ENCODE results near the gene MDP1. TPM values are rescaled to one million over a fixed set of nuclear protein-coding genes. Genes with fewer than 3 reads are reported as not detected.

MDP1 gene
- polyA plus RNA-seq, 2 of the 4 experiments (the other 2 are of a cell fraction) = 21.6 to 38.6 TPM

DNA sequence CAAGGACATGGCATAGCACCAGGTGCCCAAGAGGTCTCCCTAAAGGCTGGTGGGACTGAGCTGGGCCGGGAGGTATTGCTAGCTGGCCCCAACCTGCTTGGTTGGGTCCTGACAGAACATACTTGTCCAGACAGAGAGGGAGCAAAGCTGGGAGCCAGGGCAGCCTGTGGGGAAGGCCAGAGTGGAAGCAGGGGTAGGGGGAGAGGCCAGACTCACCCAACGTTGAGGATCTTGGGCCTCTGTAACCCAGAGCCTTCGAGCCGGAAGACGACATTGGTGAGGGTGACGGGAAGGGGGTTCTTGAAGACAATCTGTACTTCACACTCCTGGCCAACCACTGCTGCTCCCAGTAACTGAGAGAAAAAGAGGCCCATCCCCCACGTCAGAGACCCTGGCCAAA, 38.1 kb upstream of the MDP1 start:
- Histone ChIP-seq H3K9me3 (no peaks in the 10 kb centered on the region), H3K4me2 (no peak overlapping the region), H3K27ac (no peak overlapping the region), H3K4me3 (no peak overlapping the region), H3K4me1 (peaks cover 5% of the 10 kb centered on the region; the same call in 2 of the 3 replicates)
- ChIA-PET POLR2A (no interaction called here), CTCF (interaction anchor here (1.4 to 21.7 kb wide), 4 partner anchors 8 to 48 kb away, joined by 4 to 601 read pairs (median 40); partner anchors contain the start of genes CIDEB, DHRS1, LTB4R and LTB4R2)
- DNase-seq (ENCODE audit: low read depth in 1 of 2, low spot score in 1 of 2) (no peak), ATAC-seq (no peak), FAIRE-seq (no peak)
- WGBS (ENCODE audit: missing lambda C conversion rate) = 74% methylated on average over 7 of the region's 7 CpGs
- TF ChIP-seq CHD4 (IDR thresholded peaks at IDR 0.05; ENCODE audit: borderline replicate concordance) (no peak), ESRRA (IDR thresholded peaks at IDR 0.05; ENCODE audit: borderline replicate concordance, low read length) (no peak), RARB (CRISPR knock-in tag; IDR thresholded peaks at IDR 0.05) (no peak), ZSCAN20 (CRISPR knock-in tag; IDR thresholded peaks at IDR 0.05) (no peak), ELK1 (IDR thresholded peaks at IDR 0.05; ENCODE audit: low read depth, low read length) (no peak), NPAS2 (CRISPR knock-in tag; IDR thresholded peaks at IDR 0.05; ENCODE audit: borderline replicate concordance) (no peak), E2F6 (IDR thresholded peaks at IDR 0.05; ENCODE audit: borderline replicate concordance, low read depth) (no peak), KDM5A (IDR thresholded peaks at IDR 0.05) (no peak), POLR2A (IDR thresholded peaks at IDR 0.05; ENCODE audit: low read length) (no peak), HOXB13 (CRISPR knock-in tag; IDR thresholded peaks at IDR 0.05; ENCODE audit: low read depth) (no peak), RFX5 (IDR thresholded peaks at IDR 0.05) (no peak), SREBF2 (IDR thresholded peaks at IDR 0.05) (no peak), CEBPB (IDR thresholded peaks at IDR 0.05) (no peak), NR3C1 (IDR thresholded peaks at IDR 0.05) (no peak)
- TF ChIP-seq, protein P1, sequence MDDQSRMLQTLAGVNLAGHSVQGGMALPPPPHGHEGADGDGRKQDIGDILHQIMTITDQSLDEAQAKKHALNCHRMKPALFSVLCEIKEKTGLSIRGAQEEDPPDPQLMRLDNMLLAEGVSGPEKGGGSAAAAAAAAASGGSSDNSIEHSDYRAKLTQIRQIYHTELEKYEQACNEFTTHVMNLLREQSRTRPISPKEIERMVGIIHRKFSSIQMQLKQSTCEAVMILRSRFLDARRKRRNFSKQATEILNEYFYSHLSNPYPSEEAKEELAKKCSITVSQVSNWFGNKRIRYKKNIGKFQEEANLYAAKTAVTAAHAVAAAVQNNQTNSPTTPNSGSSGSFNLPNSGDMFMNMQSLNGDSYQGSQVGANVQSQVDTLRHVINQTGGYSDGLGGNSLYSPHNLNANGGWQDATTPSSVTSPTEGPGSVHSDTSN (IDR thresholded peaks at IDR 0.05) = no peak
- TF ChIP-seq, protein P2, sequence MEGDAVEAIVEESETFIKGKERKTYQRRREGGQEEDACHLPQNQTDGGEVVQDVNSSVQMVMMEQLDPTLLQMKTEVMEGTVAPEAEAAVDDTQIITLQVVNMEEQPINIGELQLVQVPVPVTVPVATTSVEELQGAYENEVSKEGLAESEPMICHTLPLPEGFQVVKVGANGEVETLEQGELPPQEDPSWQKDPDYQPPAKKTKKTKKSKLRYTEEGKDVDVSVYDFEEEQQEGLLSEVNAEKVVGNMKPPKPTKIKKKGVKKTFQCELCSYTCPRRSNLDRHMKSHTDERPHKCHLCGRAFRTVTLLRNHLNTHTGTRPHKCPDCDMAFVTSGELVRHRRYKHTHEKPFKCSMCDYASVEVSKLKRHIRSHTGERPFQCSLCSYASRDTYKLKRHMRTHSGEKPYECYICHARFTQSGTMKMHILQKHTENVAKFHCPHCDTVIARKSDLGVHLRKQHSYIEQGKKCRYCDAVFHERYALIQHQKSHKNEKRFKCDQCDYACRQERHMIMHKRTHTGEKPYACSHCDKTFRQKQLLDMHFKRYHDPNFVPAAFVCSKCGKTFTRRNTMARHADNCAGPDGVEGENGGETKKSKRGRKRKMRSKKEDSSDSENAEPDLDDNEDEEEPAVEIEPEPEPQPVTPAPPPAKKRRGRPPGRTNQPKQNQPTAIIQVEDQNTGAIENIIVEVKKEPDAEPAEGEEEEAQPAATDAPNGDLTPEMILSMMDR (IDR thresholded peaks at IDR 0.05) = no peak
- TF ChIP-seq, protein P3, sequence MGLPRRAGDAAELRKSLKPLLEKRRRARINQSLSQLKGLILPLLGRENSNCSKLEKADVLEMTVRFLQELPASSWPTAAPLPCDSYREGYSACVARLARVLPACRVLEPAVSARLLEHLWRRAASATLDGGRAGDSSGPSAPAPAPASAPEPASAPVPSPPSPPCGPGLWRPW (IDR thresholded peaks at IDR 0.05) = no peak

DNA sequence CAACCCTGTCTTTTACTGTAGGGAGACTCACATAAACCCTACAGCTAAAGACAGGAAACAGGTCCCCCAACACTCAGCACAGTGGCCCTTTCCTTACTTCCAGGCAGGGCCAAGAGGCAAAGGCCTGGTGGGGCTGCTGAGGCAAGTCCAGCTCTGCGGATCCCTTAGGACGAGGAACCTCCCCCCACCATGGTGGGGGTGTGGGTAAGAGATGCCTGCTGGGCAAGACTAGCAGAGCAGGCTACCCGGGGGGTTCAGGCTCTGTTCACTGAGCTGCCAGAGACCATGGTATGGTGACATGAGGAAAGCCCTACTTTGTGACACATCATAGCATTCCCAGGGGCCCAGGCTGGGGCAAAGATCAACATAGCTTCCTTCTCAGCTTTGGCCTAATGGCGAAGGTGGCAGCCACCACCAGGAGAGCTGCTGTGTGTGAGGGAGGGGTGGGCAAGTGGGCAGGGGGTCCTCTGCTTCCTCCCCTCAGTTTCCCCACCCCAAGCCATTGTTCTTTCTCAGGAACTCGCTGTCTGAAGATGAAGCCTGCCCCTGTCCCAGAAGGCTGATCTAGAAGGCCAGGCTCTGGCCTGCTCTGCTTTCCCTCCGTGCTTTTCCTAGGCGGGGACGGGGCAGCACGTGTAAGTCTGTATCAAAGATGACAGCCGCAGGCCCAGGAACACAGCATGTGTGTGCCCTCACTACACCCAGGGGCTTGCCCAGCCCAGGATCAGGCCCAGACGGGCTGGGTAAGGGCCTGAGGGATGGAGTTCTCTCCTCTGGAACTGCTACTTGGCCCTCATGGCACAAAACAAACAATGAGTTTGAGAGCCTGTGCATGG, 36.6 kb upstream of the MDP1 start:
- no peak for ATAC-seq

More for the DNA sequence above, 36.6 kb upstream of the MDP1 start:
- CTCF ChIA-PET = interaction anchor here (0.6 to 21.7 kb wide), 8 partner anchors 10 to 81 kb away, joined by 3 to 601 read pairs (median 4); partner anchors contain the start of genes CIDEB, DHRS1, LTB4R and LTB4R2
- H3K9me3 ChIP-seq = no peaks in the 10 kb centered on the region
- no peak overlapping the region for H3K4me3 ChIP-seq
- WGBS (ENCODE audit: missing lambda C conversion rate) = 87% methylated on average over 9 of the region's 11 CpGs
- POLR2A ChIA-PET = interaction anchor here (2.1 kb wide), 2 partner anchors 10 to 19 kb away, joined by 9 to 11 read pairs; partner anchors contain the start of genes RABGGTA and TINF2
- H3K27ac ChIP-seq = no peak overlapping the region
- peaks cover 5% of the 10 kb centered on the region; the same call in 1 of the 3 replicates for H3K4me1 ChIP-seq
- FAIRE-seq = no peak
- no peak overlapping the region for H3K4me2 ChIP-seq
- DNase-seq (ENCODE audit: low read depth in 1 of 2, low spot score in 1 of 2) = no peak
- no peak for TF ChIP-seq POLR2A (IDR thresholded peaks at IDR 0.05; ENCODE audit: low read length)
- TF ChIP-seq ATOH8 (CRISPR knock-in tag; IDR thresholded peaks at IDR 0.05; ENCODE audit: low read depth) = no peak
- TF ChIP-seq RAD21 (conservative IDR thresholded peaks at IDR 0.05 in 1 of 2, IDR thresholded peaks at IDR 0.05 in 1 of 2) = no peak
- no peak for TF ChIP-seq HEYL (CRISPR knock-in tag; IDR thresholded peaks at IDR 0.05)
- no peak for TF ChIP-seq NFE2L2 (conservative IDR thresholded peaks at IDR 0.05; ENCODE audit: low read length)
- TF ChIP-seq, protein P4, sequence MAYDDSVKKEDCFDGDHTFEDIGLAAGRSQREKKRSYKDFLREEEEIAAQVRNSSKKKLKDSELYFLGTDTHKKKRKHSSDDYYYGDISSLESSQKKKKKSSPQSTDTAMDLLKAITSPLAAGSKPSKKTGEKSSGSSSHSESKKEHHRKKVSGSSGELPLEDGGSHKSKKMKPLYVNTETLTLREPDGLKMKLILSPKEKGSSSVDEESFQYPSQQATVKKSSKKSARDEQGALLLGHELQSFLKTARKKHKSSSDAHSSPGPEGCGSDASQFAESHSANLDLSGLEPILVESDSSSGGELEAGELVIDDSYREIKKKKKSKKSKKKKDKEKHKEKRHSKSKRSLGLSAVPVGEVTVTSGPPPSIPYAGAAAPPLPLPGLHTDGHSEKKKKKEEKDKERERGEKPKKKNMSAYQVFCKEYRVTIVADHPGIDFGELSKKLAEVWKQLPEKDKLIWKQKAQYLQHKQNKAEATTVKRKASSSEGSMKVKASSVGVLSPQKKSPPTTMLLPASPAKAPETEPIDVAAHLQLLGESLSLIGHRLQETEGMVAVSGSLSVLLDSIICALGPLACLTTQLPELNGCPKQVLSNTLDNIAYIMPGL (CRISPR knock-in tag; IDR thresholded peaks at IDR 0.05; ENCODE audit: borderline replicate concordance) = no peak
- TF ChIP-seq HOXB5 (CRISPR knock-in tag; IDR thresholded peaks at IDR 0.05) = no peak
- TF ChIP-seq PHF8 (IDR thresholded peaks at IDR 0.05; ENCODE audit: borderline replicate concordance, low read depth) = no peak
